Right forelimb (tissue), 1 donor: ENCODE data around the gene PEF1.

Experiments used
- DNase-seq: peaks from one replicate; pipeline ENCODE4 v3.0.0-alpha.2; 2018

PEF1 gene

DNA sequence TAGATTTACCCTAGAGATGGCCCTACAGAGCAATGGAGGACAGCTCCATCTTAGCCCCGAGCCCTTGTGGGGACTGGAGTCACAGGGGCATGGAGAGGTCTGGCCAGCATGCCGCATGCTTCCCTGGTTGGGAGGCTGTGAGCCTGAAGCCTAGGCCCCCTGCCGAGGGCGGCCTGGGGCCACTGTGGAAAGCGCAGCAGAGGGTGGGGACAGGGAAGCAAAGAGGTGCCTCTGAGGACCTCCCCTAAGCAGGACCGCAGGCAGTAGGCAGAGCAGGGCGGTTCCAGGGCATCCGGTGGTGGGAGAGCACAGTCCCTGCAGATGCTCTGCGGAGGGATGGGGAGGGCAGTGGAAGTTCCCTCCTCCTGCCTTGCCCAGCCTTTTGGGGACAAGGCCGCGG lies 26.5 kb upstream of the PEF1 start:
- DNase-seq, result no peak

DNA sequence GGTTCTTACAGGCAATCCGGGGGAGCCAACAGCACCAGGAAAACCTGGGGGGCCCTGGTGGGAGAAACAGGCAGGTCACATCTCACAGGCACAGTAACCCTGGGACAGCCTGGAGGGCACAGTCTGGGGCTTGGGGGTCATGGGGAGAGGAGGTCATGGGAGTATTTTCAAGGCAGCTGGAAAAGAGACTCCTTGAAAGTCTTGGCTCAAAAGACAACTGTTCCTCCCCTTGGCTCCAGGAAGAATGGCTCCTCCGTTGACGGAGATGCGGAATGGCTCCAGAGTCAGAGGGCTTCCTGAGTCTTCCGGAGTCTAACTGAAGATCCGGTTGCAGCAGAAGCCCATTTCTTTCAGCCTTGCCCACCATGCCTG lies 25.9 kb upstream of the PEF1 start:
- DNase-seq, result no peak

GRCh38 chr1:31669786-31670592 lies 25.3 kb upstream of the PEF1 start:
- peak; percentile 83 for DNase-seq

DNA sequence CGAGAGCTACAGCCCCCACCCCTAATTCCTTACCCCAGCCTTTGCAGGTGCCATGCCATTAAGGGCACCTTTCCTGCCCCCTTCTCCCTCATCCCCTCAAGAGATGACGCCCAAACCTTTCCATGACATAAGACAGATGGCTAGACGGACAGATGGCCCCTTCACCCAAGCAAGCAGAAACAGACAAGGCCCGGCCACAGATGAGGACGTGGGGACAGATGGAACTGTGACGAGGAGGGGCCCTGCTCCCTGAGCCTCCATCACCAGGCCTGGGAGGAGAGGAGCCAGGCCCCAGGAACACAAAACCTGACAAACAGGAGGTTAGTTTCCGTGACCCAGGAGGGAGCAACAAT lies 24.7 kb upstream of the PEF1 start:
- no peak for DNase-seq

DNA sequence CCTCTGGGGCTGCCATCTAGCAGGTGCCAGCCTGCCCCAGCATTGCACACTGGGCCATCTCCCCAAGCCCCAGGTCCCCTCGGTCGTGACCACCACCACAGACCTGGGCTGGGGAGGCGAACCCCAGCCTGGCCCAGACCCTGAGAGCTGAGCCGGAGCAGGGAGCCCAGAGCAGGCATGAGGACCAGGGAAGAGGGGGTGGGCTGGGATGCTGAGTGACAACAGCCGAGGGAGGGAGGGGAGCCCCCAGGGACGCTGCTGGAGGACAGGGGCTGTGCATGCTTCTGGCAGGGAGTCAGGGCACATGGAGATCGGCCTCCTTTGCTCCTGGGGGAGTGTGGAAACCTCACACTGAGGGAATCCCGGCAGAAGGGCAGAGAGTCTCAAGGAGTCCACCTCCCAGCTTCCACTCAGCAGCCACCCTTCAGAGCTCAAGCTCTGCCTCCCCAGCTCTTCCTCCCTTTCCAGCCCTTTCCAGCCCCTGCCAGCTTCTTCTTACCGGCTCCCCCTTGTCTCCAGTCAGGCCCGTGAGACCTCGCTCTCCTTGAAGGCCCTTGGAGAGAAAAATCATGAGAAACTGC lies 23.7 kb upstream of the PEF1 start:
- no peak for DNase-seq

- no peak for DNase-seq
Measured at GRCh38 chr1:31667065-31667785, 22.5 kb upstream of the PEF1 start.

DNA sequence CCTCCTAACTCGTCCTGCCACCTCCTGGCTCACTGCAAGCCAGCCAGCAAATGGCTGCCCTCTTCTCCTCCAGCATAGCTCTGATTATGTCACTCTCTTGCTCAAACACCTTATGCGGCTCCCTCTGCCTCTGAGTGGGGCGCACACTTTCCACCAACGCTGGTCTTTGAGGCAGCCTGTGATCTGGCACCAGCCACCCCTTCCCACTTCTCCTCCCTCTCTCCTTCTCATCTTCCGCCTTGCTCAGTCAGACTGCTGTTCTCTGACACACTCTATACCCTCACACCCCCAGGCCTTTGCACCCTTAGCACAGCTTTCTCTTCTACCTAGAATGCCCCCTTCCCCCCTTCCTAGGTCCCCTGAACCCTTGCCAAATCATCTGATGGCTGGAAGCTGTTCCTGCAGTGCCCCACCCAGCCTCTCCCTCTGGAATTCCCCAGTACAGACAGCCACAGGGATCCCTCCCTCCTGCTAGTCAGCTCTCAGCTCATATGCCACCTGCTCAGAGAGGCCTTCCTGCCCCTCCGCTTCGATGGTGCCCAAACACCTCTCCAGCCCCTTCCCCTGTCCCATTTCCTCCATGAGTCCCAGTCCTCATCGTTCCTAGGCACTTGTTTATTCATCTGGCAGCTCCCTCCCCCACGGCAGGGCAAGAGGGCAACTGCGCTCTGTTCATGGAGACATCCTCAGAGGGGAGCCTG lies 21.7 kb upstream of the PEF1 start:
- no peak for DNase-seq

GRCh38 chr1:31665234-31665878 lies 20.7 kb upstream of the PEF1 start:
- peak; percentile 76 for DNase-seq

GRCh38 chr1:31664528-31664927 lies 19.9 kb upstream of the PEF1 start:
- DNase-seq, result no peak

DNA sequence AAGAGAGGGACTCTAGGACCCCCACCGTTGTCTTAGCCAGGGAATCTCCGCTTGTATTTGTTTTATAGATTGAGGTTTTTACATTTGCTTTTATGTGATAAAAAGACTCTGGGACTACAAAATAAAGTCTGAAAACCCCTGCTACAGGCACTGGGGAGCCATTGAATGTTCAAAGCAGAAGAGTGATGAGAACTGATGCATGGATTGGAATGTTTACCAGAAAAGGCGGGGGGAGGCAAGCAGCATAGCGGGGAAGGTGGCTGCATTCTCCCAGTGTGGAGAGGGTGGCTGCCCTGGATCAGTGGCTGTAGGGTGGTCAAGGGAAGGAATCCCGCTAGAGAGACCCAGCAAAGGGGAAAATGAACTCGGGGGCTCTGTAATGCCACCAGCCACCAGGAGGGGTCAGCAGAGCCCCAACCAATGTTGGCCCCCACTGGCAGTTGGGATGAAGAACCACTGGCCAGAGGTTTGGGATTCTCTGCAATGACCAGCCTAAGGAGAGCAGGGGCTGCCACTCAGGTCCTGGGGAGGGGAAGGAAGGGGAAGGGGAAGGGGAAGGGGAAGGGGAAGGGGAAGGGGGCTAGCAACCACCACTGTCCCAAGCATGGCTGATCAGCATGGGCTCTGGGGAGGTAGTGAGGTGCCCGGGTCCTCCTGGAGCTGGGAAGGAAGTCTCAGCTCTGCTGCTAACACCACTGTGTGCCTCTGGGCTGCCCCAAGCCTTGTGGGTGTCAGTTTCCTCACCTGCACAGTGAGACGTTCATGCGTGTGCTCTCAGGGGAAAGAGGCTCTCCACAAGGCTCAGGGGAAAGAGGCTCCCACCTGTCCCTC lies 19.2 kb upstream of the PEF1 start:
- DNase-seq, result peak; percentile 85

- no peak for DNase-seq
Measured at GRCh38 chr1:31662463-31662862, 17.8 kb upstream of the PEF1 start.

- DNase-seq, result no peak
Measured at GRCh38 chr1:31661856-31662255, 17.2 kb upstream of the PEF1 start.

DNA sequence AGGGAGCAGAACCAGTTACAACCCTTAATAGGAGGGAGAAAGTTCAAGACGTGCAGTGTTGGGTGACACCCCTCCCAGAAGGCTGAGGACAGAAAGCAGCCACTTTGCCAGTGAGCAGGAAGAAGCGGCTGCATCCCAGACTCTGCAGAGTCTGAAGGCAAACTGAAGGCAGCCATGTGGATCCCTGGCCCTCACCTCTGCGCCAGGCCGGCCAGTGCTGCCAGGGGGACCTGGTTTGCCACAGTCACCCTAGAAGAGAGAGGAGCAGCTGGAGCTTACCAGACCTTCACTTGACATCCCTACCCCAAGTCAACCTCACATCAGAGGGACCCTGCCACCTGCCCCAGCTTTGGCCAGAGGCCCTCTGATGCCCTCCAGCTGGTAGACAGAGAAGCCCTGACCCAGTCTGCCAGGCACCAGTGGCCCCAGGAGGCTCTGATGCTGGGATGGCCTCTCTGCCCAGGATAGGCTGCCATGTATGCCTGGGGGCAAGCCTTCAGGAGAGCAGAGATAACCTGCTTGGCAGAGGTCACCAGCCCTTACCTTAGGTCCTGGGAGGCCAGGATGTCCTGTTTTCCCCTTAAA lies 16.3 kb upstream of the PEF1 start:
- no peak for DNase-seq

DNA sequence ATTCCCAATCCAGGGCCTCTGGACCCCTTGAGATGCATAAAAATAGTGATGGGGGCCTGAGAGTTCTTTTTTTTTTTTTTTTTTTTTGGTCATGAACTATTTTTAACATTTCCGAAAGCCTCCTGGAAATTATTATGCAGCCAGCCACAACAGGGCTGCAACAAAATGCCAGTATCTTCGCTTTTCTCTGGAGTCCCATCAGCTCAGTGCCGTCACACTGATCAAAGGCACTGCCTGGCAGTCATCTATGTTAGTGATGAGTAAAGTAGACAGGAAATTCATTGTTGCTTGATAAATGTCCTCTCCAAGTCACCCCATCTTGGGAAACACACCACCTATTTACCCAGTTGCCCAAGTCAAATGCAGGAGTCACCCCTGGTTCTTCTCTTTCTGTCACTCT lies 15.2 kb upstream of the PEF1 start:
- DNase-seq, result no peak

DNA sequence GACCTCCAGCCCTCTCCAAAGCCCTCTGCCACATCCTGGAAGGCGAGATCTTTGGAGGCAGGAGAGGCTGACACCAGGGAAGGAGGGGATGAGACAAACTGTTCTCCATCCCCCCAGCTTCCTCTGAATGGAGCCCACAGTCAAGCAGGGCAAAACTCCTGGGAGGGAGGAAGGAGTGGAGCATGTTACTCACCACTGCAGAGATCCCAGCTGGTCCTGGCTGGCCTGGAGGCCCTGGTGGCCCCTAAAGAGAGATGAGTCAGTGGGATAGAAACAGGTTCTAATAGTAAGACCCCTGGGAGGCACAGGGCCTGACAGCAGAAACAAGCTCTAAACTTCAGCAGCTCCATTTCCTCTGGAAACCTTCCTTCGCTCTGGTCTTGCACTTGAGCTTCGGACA lies 14.0 kb upstream of the PEF1 start:
- DNase-seq, result no peak

DNA sequence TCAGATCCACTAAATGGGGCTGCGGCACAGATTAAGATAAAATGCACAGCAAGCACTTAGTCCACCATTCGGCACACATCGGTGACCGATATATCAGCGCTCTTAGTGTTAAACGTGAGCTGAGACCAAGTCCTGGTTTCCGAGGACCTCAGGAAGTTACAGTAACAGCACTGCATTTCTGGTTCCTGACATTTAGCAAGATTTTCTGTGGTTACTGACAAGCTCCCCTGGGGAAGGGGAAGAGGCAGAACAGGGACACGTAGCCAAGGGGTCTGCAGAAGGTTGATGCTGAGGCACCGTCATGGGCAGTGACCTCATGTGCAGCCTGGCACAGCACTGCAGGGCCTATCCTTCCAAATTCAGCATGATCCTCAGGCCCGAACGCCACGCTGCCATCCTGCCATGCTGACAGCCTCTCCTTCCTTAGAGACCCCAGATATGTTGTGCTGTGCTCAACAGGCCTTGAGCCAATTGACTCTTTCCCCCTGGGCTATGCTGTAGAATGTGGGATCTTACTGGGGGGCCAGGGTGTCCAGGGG lies 13.4 kb upstream of the PEF1 start:
- no peak for DNase-seq

GRCh38 chr1:31657020-31657804 lies 12.5 kb upstream of the PEF1 start:
- DNase-seq, result no peak

DNA sequence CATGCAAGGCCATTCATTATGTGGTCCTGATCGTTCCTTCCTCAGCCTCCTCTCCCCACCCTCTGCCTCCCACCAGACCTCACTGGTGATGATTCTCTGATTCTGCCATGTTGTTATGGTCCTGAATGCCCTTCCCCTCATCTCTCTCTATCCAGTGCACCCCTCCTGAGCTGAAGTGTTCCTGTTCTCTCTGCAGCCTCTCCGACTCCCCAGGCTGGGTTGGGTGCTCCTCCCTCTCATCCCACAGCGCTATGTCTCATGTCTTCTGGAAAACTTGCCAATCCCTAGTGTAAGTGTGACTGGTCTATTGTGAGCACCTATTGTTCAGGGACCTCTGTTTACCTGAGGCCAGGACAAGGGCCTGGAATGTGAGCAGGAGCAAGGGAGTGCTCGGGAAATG lies 11.1 kb upstream of the PEF1 start:
- DNase-seq, result no peak

GRCh38 chr1:31655104-31655503 lies 10.4 kb upstream of the PEF1 start:
- DNase-seq, result no peak

DNA sequence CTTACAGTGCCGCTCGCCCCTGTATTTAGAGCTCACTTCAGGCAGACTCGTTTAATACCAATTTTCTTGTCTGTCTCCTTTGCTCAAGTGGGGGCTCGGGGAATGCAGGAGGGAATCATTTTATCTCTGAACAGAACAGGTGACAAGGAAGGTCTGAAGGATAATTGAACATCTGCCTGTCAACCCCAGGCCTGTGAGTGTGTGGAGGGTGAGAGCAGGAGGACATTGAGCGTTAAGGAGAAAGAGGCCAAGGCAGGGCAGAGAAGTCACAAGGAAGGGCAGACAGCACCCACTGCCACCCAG lies 9.7 kb upstream of the PEF1 start:
- DNase-seq, result no peak
